B cell (primary cell): ENCODE measurements around the gene URAD.

Experiments
- EZH2 ChIP-seq: IDR thresholded peaks from 2 replicates; pipeline ENCODE4 v1.6.1; 2012; ENCODE audit warnings: borderline replicate concordance, low read depth, mild to moderate bottlenecking, moderate library complexity, low read length; ENCODE audit not compliant: insufficient read depth, poor library complexity, severe bottlenecking
- TF ChIP-seq, protein P1 (sequence below): fragments of 200-600 bp; IDR thresholded peaks from one replicate; pipeline ENCODE4 v1.8.0; 2022; ENCODE audit warnings: antibody characterized with exemption, mild to moderate bottlenecking

DNA sequence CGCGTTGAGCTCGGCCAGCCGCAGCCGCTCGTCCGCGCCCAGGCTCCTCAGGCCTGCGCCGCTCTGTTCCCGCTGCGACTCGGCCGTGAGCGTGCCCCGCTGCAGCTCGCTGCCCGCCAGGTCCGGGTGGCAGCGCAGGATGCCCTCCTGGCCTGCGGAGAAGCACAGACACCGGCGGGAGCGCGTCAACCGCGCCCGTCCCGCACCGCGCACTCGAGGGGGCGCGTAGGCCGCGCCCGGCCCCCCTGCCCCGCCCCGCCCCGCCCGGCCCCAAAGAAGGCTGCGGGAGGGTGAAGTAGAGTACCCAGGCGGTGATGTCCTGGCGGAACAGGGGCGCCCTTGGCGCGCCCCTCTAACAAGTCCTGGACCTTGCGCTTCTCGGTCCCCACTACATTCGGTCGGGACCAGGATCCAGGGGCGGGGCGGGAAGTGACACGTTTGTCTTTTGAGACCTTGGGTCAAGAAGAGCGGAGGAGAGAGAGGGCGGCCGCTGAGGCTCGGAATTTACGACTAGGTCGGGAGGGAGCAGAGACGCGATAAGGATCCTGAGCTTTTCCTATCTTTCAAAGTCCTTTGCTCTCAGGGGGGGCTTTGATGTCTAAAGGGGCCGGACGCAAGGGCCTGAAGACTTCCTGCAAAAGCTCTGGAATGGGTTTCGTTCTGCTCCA, 10.1 kb downstream of the URAD start:
- TF ChIP-seq, protein P1, sequence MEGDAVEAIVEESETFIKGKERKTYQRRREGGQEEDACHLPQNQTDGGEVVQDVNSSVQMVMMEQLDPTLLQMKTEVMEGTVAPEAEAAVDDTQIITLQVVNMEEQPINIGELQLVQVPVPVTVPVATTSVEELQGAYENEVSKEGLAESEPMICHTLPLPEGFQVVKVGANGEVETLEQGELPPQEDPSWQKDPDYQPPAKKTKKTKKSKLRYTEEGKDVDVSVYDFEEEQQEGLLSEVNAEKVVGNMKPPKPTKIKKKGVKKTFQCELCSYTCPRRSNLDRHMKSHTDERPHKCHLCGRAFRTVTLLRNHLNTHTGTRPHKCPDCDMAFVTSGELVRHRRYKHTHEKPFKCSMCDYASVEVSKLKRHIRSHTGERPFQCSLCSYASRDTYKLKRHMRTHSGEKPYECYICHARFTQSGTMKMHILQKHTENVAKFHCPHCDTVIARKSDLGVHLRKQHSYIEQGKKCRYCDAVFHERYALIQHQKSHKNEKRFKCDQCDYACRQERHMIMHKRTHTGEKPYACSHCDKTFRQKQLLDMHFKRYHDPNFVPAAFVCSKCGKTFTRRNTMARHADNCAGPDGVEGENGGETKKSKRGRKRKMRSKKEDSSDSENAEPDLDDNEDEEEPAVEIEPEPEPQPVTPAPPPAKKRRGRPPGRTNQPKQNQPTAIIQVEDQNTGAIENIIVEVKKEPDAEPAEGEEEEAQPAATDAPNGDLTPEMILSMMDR = no peak
- TF ChIP-seq EZH2 = no peak
